ENCODE results near the gene SLC24A4.

Gene SLC24A4

GRCh38 chr14:92459950-92460421, 137.0 kb downstream of the SLC24A4 start:
- no peaks in the 10 kb centered on the region for H3K79me1 ChIP-seq (ENCODE audit: low read depth, low read length)
- no peak overlapping the region for H2BK5ac ChIP-seq (ENCODE audit: low read length)
- H2AFZ ChIP-seq (ENCODE audit: low read length), result peak overlapping the region; percentile 79
- H3K9ac ChIP-seq (ENCODE audit: low read depth, low read length, poor library complexity), result no peak overlapping the region
- no peak for DNase-seq (ENCODE audit: low spot score)
- H2BK15ac ChIP-seq (ENCODE audit: low read length), result no peak overlapping the region
- H3K36me3 ChIP-seq (replicated peaks in 1 of 2; ENCODE audit: control insufficient read depth in 2 of 2, insufficient read depth in 2 of 2, low read length in 2 of 2), result no peaks in the 10 kb centered on the region
- H3K27me3 ChIP-seq (ENCODE audit: control insufficient read depth in 3 of 3, insufficient read depth in 3 of 3, low read depth in 1 of 3, low read length in 3 of 3), result no peaks in the 10 kb centered on the region
- H3K4ac ChIP-seq (ENCODE audit: low read length), result no peak overlapping the region
- H2BK12ac ChIP-seq (ENCODE audit: low read length), result no peak overlapping the region
- no peak overlapping the region for H4K8ac ChIP-seq (ENCODE audit: low read depth, low read length)
- no peak overlapping the region for H2BK120ac ChIP-seq (ENCODE audit: low read depth, low read length)
- peak overlapping the region; percentile 11 for H3K18ac ChIP-seq (ENCODE audit: low read length)
- H2AK5ac ChIP-seq (ENCODE audit: low read depth, low read length), result no peak overlapping the region
- no peak overlapping the region for H3K27ac ChIP-seq (replicated peaks; ENCODE audit: low read length)
- peaks cover 0 to 2% of the 10 kb centered on the region in 2 donors for H3K4me1 ChIP-seq (ENCODE audit: control insufficient read depth in 2 of 2, insufficient read depth in 1 of 2, low read depth in 1 of 2, low read length in 2 of 2)
- no peak overlapping the region for H3K23ac ChIP-seq (ENCODE audit: low read depth, low read length, poor library complexity)
- H3K4me3 ChIP-seq (ENCODE audit: low read length in 2 of 2), result no peak overlapping the region
- H4K91ac ChIP-seq (ENCODE audit: low read depth, low read length, poor library complexity), result no peak overlapping the region
- WGBS, 2 donors (ENCODE audit: extremely low coverage in 2 of 2, insufficient read length in 2 of 2, insufficient replicate concordance in 1 of 2), result no CpG with 5 or more reads among the region's 12 CpGs
- H3K14ac ChIP-seq (ENCODE audit: low read length), result no peak overlapping the region
- no peak overlapping the region for H3K4me2 ChIP-seq (ENCODE audit: insufficient read depth, low read length, poor library complexity, severe bottlenecking)
- no peaks in the 10 kb centered on the region for H3K9me3 ChIP-seq (replicated peaks in 1 of 2; ENCODE audit: control insufficient read depth in 2 of 2, insufficient read depth in 1 of 2, low read depth in 1 of 2, low read length in 2 of 2)

- H3K9ac ChIP-seq (ENCODE audit: low read depth, low read length, poor library complexity), result no peak overlapping the region
- no peak overlapping the region for H4K8ac ChIP-seq (ENCODE audit: low read depth, low read length)
- H3K79me1 ChIP-seq (ENCODE audit: low read depth, low read length), result no peaks in the 10 kb centered on the region
- no peak overlapping the region for H3K14ac ChIP-seq (ENCODE audit: low read length)
- H2BK5ac ChIP-seq (ENCODE audit: low read length), result no peak overlapping the region
- H4K91ac ChIP-seq (ENCODE audit: low read depth, low read length, poor library complexity), result no peak overlapping the region
- no peak overlapping the region for H3K4ac ChIP-seq (ENCODE audit: low read length)
- H2BK12ac ChIP-seq (ENCODE audit: low read length), result no peak overlapping the region
- H3K23ac ChIP-seq (ENCODE audit: low read depth, low read length, poor library complexity), result peak overlapping the region; percentile 68
- H3K18ac ChIP-seq (ENCODE audit: low read length), result no peak overlapping the region
- H3K4me3 ChIP-seq (ENCODE audit: low read length in 2 of 2), result no peak overlapping the region
- H3K36me3 ChIP-seq (replicated peaks in 1 of 2; ENCODE audit: control insufficient read depth in 2 of 2, insufficient read depth in 2 of 2, low read length in 2 of 2), result no peaks in the 10 kb centered on the region
- H3K9me3 ChIP-seq (replicated peaks in 1 of 2; ENCODE audit: control insufficient read depth in 2 of 2, insufficient read depth in 1 of 2, low read depth in 1 of 2, low read length in 2 of 2), result no peaks in the 10 kb centered on the region
- no peak overlapping the region for H3K27ac ChIP-seq (replicated peaks; ENCODE audit: low read length)
- no peak overlapping the region for H2AK5ac ChIP-seq (ENCODE audit: low read depth, low read length)
- WGBS, 2 donors (ENCODE audit: extremely low coverage in 2 of 2, insufficient read length in 2 of 2, insufficient replicate concordance in 1 of 2), result no CpG with 5 or more reads among the region's 6 CpGs
- H2AFZ ChIP-seq (ENCODE audit: low read length), result no peak overlapping the region
- no peak for DNase-seq (ENCODE audit: low spot score)
- H3K27me3 ChIP-seq (ENCODE audit: control insufficient read depth in 3 of 3, insufficient read depth in 3 of 3, low read depth in 1 of 3, low read length in 3 of 3), result no peaks in the 10 kb centered on the region
- no peak overlapping the region for H2BK120ac ChIP-seq (ENCODE audit: low read depth, low read length)
- H2BK15ac ChIP-seq (ENCODE audit: low read length), result no peak overlapping the region
- H3K4me1 ChIP-seq (ENCODE audit: control insufficient read depth in 2 of 2, insufficient read depth in 1 of 2, low read depth in 1 of 2, low read length in 2 of 2), result peaks cover 0 to 2% of the 10 kb centered on the region in 2 donors
- H3K4me2 ChIP-seq (ENCODE audit: insufficient read depth, low read length, poor library complexity, severe bottlenecking), result no peak overlapping the region
Measured at GRCh38 chr14:92460541-92460915, 137.6 kb downstream of the SLC24A4 start.

GRCh38 chr14:92460916-92461579, 138.1 kb downstream of the SLC24A4 start:
- H2AK5ac ChIP-seq (ENCODE audit: low read depth, low read length), result no peak overlapping the region
- H3K4me3 ChIP-seq (ENCODE audit: low read length in 2 of 2), result no peak overlapping the region
- no peak overlapping the region for H3K14ac ChIP-seq (ENCODE audit: low read length)
- no peaks in the 10 kb centered on the region for H3K36me3 ChIP-seq (replicated peaks in 1 of 2; ENCODE audit: control insufficient read depth in 2 of 2, insufficient read depth in 2 of 2, low read length in 2 of 2)
- DNase-seq (ENCODE audit: low spot score), result no peak
- WGBS, 2 donors (ENCODE audit: extremely low coverage in 2 of 2, insufficient read length in 2 of 2, insufficient replicate concordance in 1 of 2), result no CpG with 5 or more reads among the region's 19 CpGs
- H2BK120ac ChIP-seq (ENCODE audit: low read depth, low read length), result no peak overlapping the region
- H2BK5ac ChIP-seq (ENCODE audit: low read length), result no peak overlapping the region
- no peak overlapping the region for H3K4me2 ChIP-seq (ENCODE audit: insufficient read depth, low read length, poor library complexity, severe bottlenecking)
- H2BK12ac ChIP-seq (ENCODE audit: low read length), result no peak overlapping the region
- H2BK15ac ChIP-seq (ENCODE audit: low read length), result no peak overlapping the region
- H2AFZ ChIP-seq (ENCODE audit: low read length), result no peak overlapping the region
- no peak overlapping the region for H3K27ac ChIP-seq (replicated peaks; ENCODE audit: low read length)
- no peak overlapping the region for H3K9ac ChIP-seq (ENCODE audit: low read depth, low read length, poor library complexity)
- no peaks in the 10 kb centered on the region for H3K79me1 ChIP-seq (ENCODE audit: low read depth, low read length)
- no peaks in the 10 kb centered on the region for H3K9me3 ChIP-seq (replicated peaks in 1 of 2; ENCODE audit: control insufficient read depth in 2 of 2, insufficient read depth in 1 of 2, low read depth in 1 of 2, low read length in 2 of 2)
- H3K27me3 ChIP-seq (ENCODE audit: control insufficient read depth in 3 of 3, insufficient read depth in 3 of 3, low read depth in 1 of 3, low read length in 3 of 3), result no peaks in the 10 kb centered on the region
- H3K23ac ChIP-seq (ENCODE audit: low read depth, low read length, poor library complexity), result no peak overlapping the region
- no peak overlapping the region for H3K18ac ChIP-seq (ENCODE audit: low read length)
- H4K91ac ChIP-seq (ENCODE audit: low read depth, low read length, poor library complexity), result no peak overlapping the region
- H4K8ac ChIP-seq (ENCODE audit: low read depth, low read length), result no peak overlapping the region
- peaks cover 0 to 2% of the 10 kb centered on the region in 2 donors for H3K4me1 ChIP-seq (ENCODE audit: control insufficient read depth in 2 of 2, insufficient read depth in 1 of 2, low read depth in 1 of 2, low read length in 2 of 2)
- H3K4ac ChIP-seq (ENCODE audit: low read length), result no peak overlapping the region

- H4K8ac ChIP-seq (ENCODE audit: low read depth, low read length), result no peak overlapping the region
- no peak overlapping the region for H4K91ac ChIP-seq (ENCODE audit: low read depth, low read length, poor library complexity)
- no peak overlapping the region for H3K14ac ChIP-seq (ENCODE audit: low read length)
- H3K4me2 ChIP-seq (ENCODE audit: insufficient read depth, low read length, poor library complexity, severe bottlenecking), result no peak overlapping the region
- no peak overlapping the region for H3K23ac ChIP-seq (ENCODE audit: low read depth, low read length, poor library complexity)
- peaks cover 2 to 4% of the 10 kb centered on the region in 2 donors for H3K9me3 ChIP-seq (replicated peaks in 1 of 2; ENCODE audit: control insufficient read depth in 2 of 2, insufficient read depth in 1 of 2, low read depth in 1 of 2, low read length in 2 of 2)
- no peaks in the 10 kb centered on the region for H3K79me1 ChIP-seq (ENCODE audit: low read depth, low read length)
- H2BK120ac ChIP-seq (ENCODE audit: low read depth, low read length), result no peak overlapping the region
- H2AK5ac ChIP-seq (ENCODE audit: low read depth, low read length), result no peak overlapping the region
- WGBS, 2 donors (ENCODE audit: extremely low coverage in 2 of 2, insufficient read length in 2 of 2, insufficient replicate concordance in 1 of 2), result no CpG with 5 or more reads among the region's 7 CpGs
- H3K9ac ChIP-seq (ENCODE audit: low read depth, low read length, poor library complexity), result no peak overlapping the region
- H3K27ac ChIP-seq (replicated peaks; ENCODE audit: low read length), result no peak overlapping the region
- H2BK12ac ChIP-seq (ENCODE audit: low read length), result no peak overlapping the region
- no peaks in the 10 kb centered on the region for H3K27me3 ChIP-seq (ENCODE audit: control insufficient read depth in 3 of 3, insufficient read depth in 3 of 3, low read depth in 1 of 3, low read length in 3 of 3)
- no peak overlapping the region for H2BK5ac ChIP-seq (ENCODE audit: low read length)
- H3K18ac ChIP-seq (ENCODE audit: low read length), result no peak overlapping the region
- H2BK15ac ChIP-seq (ENCODE audit: low read length), result no peak overlapping the region
- no peak overlapping the region for H3K4ac ChIP-seq (ENCODE audit: low read length)
- no peak overlapping the region for H2AFZ ChIP-seq (ENCODE audit: low read length)
- H3K36me3 ChIP-seq (replicated peaks in 1 of 2; ENCODE audit: control insufficient read depth in 2 of 2, insufficient read depth in 2 of 2, low read length in 2 of 2), result no peaks in the 10 kb centered on the region
- peaks cover 0 to 2% of the 10 kb centered on the region in 2 donors for H3K4me1 ChIP-seq (ENCODE audit: control insufficient read depth in 2 of 2, insufficient read depth in 1 of 2, low read depth in 1 of 2, low read length in 2 of 2)
- no peak overlapping the region for H3K4me3 ChIP-seq (ENCODE audit: low read length in 2 of 2)
- DNase-seq (ENCODE audit: low spot score), result no peak
Measured at GRCh38 chr14:92461891-92462290, 138.9 kb downstream of the SLC24A4 start.
